HT-29 (cell line): ENCODE measurements around the gene CXCL16. TPM values are rescaled to one million over a fixed set of nuclear protein-coding genes. Genes with fewer than 3 reads are reported as not detected.

Experiments used
- DNase-seq: peaks from one replicate; pipeline ENCODE4 v3.0.0-alpha.2; 2015; ENCODE audit warnings: low spot score
- total RNA-seq: library from RNA; depleted of rRNA; stranded (reverse); fragments of >200 nt; shearing (Covaris generic); gene quantifications from 2 replicates; pipeline ENCODE4 v1.2.3, GENCODE V29; 2014

CXCL16 gene
- total RNA-seq, 1 experiment from 2014 or later, result 12.7 TPM

- DNase-seq, result no peak
These were observed 12.2 kb upstream of the CXCL16 start for GRCh38 chr17:4751932-4752331.

DNA sequence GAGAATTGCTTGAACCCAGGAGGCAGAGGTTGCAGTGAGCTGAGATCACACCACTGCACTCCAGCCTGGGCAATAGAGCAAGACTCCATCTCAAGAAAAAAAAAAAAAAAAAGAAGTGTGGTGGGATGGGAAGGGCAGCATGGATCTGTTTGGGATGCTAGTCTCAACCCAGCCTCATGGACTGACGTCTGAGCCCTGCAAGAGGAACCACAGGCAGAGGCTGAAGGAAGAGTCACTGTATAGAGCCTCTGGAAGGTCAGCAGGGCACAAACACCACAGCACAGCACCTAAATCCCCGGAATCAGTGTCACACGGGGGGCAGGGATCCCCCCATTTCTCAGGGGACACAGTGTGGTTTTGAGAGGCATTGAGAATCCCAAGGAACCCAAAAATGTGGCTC is 10.9 kb upstream of the CXCL16 start:
- DNase-seq, result no peak

DNA sequence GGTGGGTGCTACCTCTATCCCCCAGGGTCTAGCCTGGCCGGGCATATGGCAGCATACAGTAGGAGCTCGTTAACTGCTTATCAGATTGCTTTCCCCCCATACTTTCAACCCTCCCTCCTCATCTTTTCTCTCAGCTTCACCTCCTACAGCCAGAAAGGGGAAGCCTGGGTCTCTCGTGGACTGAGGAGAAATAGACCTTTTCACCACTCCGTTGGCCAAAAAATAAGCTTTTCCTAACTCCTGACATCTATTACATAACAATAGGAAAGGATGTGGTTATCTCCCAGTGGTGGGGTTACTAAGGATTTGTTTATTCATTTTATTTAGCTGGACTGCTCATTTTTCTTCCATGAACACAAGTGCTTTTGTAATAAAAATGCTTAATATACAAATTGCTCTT is 9.0 kb upstream of the CXCL16 start:
- no peak for DNase-seq

DNA sequence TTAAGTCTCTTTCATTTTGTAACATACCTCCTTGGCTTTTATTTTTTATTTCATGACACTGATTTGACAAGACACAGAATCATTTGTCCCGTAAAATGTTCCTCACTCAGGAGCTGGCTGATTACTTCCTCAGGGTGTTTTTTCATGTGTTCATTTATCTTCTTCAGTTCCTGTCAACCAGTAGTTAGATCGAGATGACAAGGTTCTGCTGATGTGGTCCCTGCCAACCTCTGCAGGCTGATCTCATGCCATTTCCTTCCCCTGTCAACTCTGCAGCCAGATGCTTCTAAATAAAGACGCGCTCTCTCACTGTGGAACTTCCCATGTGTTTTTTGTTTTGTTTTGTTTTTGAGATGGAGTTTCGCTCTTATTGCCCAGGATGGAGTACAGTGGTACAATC is 8.1 kb upstream of the CXCL16 start:
- DNase-seq, result no peak

- DNase-seq, result no peak
These were observed 5.6 kb upstream of the CXCL16 start for GRCh38 chr17:4744999-4745969.

GRCh38 chr17:4743898-4744297 is 4.2 kb upstream of the CXCL16 start:
- DNase-seq, result no peak

GRCh38 chr17:4743216-4743615 is 3.5 kb upstream of the CXCL16 start:
- DNase-seq, result no peak

- no peak for DNase-seq
These were observed 2.9 kb upstream of the CXCL16 start for GRCh38 chr17:4742629-4743028.

GRCh38 chr17:4742133-4742532 is 2.4 kb upstream of the CXCL16 start:
- DNase-seq, result no peak

GRCh38 chr17:4741544-4741943 is 1.8 kb upstream of the CXCL16 start:
- DNase-seq, result no peak

DNA sequence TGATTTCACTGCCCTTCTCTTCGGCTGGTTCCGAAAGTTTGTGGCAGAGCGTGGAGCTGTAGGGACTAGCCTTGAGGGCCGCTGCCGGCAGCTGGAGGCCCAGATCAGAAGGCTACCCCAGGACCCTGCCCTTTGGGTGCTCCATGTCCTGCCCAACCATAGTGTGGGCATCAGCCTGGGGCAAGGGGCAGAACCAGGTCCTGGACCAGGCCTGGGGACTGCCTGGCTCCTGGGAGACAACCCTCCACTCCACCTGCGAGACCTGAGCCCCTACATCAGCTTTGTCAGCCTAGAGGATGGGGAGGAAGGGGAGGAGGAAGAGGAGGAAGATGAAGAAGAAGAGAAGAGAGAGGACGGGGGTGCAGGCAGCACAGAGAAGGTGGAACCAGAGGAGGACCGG is 856 bp upstream of the CXCL16 start:
- no peak for DNase-seq

GRCh38 chr17:4740025-4740351 is 260 bp upstream of the CXCL16 start:
- no peak for DNase-seq

DNA sequence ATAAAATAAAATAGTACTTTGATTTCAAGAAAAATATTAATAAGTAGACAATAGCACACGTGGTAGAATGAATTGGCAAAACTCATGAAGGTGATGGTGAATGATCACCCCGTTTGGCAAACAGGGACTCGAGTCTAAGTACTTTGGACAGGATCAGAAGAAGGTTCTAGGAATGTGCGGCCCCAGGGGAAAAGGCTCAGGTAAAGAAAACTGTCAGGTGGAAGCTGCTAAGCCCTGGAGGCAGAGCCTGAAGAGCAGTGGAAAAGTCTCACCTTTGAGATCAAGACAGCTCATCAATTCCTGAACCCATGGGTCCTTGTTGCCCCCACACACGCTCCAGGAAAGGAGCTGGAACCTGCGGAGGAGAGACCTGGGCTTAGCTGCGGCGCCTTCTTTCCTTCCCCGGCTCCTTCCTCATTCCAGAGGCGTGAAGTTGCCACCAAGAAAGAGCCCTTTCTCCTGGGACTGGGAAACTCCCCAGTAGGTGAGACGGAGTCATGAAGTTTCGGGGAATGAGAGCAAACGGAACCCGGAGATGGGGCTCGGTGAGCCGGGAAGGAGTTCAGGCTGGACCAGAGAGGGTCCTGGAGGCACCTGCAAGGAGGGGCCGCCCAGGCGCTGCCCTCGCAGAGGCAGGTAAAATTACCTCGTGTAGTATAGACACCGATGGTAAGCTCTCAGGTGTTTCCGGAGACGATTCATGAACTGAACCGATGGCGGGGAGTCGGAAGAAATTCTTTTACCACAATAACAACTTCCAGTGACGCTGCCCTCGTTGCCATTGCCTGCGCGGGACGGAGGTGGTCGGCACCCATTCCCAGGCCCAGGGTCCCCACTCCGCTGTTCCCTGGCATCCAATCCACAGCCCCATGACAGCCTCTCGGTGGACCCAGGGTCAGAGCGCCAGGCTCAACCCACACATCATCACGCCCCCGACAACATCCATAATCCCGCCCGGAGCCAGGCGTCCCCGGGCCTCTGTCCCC is 1.3 kb downstream of the CXCL16 start:
- DNase-seq, result peak; percentile 59

- DNase-seq, result no peak
These were observed 3.7 kb downstream of the CXCL16 start for GRCh38 chr17:4735876-4736651.

GRCh38 chr17:4734857-4735475 is 4.8 kb downstream of the CXCL16 start:
- no peak for DNase-seq

- no peak for DNase-seq
These were observed 6.6 kb downstream of the CXCL16 start for GRCh38 chr17:4733073-4733531.

- no peak for DNase-seq
These were observed 11.6 kb downstream of the CXCL16 start for GRCh38 chr17:4728124-4728523.

DNA sequence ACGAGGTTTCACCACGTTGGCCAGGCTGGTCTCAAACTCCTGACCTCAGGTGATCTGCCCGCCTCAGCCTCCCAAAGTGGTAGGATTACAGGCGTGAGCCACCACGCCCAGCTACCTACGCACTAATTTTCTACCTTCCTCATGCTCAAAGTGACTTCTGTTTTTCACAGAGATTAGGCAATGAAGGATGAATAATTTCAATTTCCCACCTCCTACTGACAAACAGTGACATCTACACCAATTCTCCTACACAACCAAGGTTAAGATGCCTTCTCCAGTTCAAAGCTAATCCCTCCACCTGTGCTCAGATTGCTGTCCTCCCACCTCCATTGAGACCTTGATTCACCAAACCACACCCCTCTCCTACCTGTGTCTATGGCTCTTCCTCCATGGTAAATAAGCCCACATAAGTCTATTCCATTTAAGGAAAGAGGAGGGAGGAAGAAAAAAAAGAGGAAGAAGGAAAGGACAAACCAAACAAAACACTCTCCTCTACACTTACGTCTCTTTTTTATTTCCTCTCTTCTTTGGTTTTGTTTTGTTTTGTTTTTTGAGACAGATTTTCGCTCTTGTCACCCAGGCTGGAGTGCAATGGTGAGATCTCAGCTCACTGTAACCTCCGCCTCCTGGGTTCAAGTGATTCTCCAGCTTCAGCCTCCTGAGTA is 13.9 kb downstream of the CXCL16 start:
- DNase-seq, result no peak

- DNase-seq, result no peak
These were observed 15.1 kb downstream of the CXCL16 start for GRCh38 chr17:4724650-4725049.

DNA sequence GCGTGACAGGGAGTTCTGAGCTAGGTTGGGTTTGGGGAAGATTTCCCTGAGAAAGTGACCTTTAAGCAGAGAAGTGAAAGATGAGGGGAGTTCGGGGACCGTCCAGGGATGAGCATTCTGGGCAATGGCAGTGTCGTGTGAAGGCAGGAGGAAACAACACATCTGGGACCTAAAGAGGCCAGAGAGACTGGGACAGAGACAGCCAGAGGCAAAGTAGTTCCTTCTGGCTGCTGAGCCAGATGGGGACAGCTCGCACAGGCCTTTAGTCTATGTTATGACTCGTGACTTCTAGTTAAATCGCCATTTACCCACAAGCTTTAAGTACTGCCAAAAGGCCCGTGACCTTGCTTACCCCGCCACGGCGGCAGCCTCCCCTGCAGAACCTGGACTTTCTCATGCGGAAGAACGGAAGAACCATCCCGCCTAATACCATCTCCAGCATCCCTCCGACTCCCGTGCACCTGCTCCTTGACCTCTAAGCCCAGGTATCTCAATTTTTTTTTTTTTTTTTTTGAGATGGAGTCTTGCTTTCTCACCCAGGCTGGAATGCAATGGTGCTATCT is 17.0 kb downstream of the CXCL16 start:
- no peak for DNase-seq
